Spleen (tissue), 11 donors: ENCODE results near the gene PLAC9. TPM values are rescaled to one million over a fixed set of nuclear protein-coding genes. Genes with fewer than 3 reads are reported as not detected.
A peak's percentile ranks its signal among the peaks of the same experiment; 100 is the strongest.

Source experiments
- DNase-seq: peaks from one replicate; pipeline ENCODE4 v3.0.0-alpha.2; 2020
- H3K27ac ChIP-seq, 8 donors: fragments of 200-600 bp; sonication (generic) in 7 of 8; 1 replicate in 4 of 8; 2 replicates in 4 of 8; pipeline versions ENCODE4 v1.5.0 to v1.8.0; 2016 to 2021; ENCODE audit warnings: inconsistent platforms in 4 of 8, mild to moderate bottlenecking in 4 of 8, moderate library complexity in 1 of 8
- H3K27me3 ChIP-seq, 7 donors: fragments of 200-600 bp; sonication (generic) in 6 of 7; replicated peaks in 1 of 7; 1 replicate in 4 of 7; 2 replicates in 3 of 7; pipeline versions ENCODE4 v1.5.0 to v1.8.0; 2016 to 2021; ENCODE audit warnings: inconsistent platforms in 3 of 7, mild to moderate bottlenecking in 1 of 7
- H3K36me3 ChIP-seq, 6 donors: fragments of 200-600 bp; sonication (generic) in 5 of 6; 1 replicate in 4 of 6; 2 replicates in 2 of 6; pipeline versions ENCODE4 v1.5.0 to v1.8.0; 2016 to 2021; ENCODE audit warnings: inconsistent platforms in 2 of 6
- H3K4me1 ChIP-seq, 6 donors: fragments of 200-600 bp; sonication (generic) in 5 of 6; 1 replicate in 3 of 6; 2 replicates in 3 of 6; pipeline versions ENCODE4 v1.5.0 to v1.8.0; 2016 to 2021; ENCODE audit warnings: inconsistent platforms in 3 of 6
- H3K4me3 ChIP-seq, 8 donors: fragments of 200-600 bp; sonication (generic) in 7 of 8; 1 replicate in 4 of 8; 2 replicates in 4 of 8; pipeline versions ENCODE4 v1.5.0 to v1.8.0; 2016 to 2021; ENCODE audit warnings: inconsistent platforms in 4 of 8, mild to moderate bottlenecking in 4 of 8, moderate library complexity in 2 of 8
- H3K9me3 ChIP-seq, 8 donors: fragments of 200-600 bp; sonication (generic) in 7 of 8; 1 replicate in 4 of 8; 2 replicates in 4 of 8; pipeline versions ENCODE4 v1.5.0 to v1.8.0; 2016 to 2021; ENCODE audit warnings: inconsistent platforms in 4 of 8
- CTCF ChIP-seq, 11 experiments: fragments of 200-600 bp in 7 of 11; fragments of 450-650 bp in 4 of 11; sonication (generic) in 4 of 11; IDR thresholded peaks in 8 of 11; conservative IDR thresholded peaks in 3 of 11; 1 replicate in 7 of 11; 2 replicates in 4 of 11; pipeline versions ENCODE4 v1.4.0 to v1.8.0; 2016 to 2021; ENCODE audit warnings: antibody characterized with exemption in 11 of 11, inconsistent platforms in 4 of 11, mild to moderate bottlenecking in 1 of 11
- POLR2A ChIP-seq, 3 donors: fragments of 450-650 bp; IDR thresholded peaks; one replicate each; pipeline ENCODE4 v1.5.1; 2017; ENCODE audit warnings: antibody characterized with exemption in 3 of 3, mild to moderate bottlenecking in 1 of 3
- POLR2AphosphoS5 ChIP-seq, 3 donors: sonication (generic); formaldehyde crosslinking; IDR thresholded peaks; one replicate each; pipeline ENCODE4 v1.5.1; 2017; ENCODE audit warnings: antibody characterized with exemption in 3 of 3
- WGBS, 5 donors: extraction: QIAGEN DNeasy Blood & Tissue Kit in 3 of 5; methylation state at CpG; one replicate each; pipeline versions ENCODE4 v1.1.5 to v1.1.7; 2013 to 2018; 5-methylcytosine and 5-hydroxymethylcytosine counted together
- intact Hi-C: fragments of 100-400 bp; cut with DNase I; formaldehyde crosslinking; loops from one replicate; pipeline ENCODE4 v1.15.0; 2023; ENCODE audit warnings: low total_unique reads
- polyA plus RNA-seq, 3 donors: library from polyadenylated mRNA; stranded (reverse); fragments of 200-250 nt; gene quantifications; one replicate each; pipeline ENCODE4 v1.2.1, GENCODE V29; 2013
- total RNA-seq, 7 donors: library from RNA; depleted of rRNA in 3 of 7; stranded (reverse); fragments of >200 nt in 3 of 7; fragmentation: NEBNext Ultra II Directional in 4 of 7; extraction: Animal tissue kit (Norgen Biotek cat#: 25700) in 4 of 7; gene quantifications; one replicate each; pipeline versions ENCODE4 v1.1.0 to v1.2.1, GENCODE V29; 2016 to 2021
- donor health status: healthy with polysubstance abuse.
- donor health status: DM: no; HTN: no; CAD: no; lungs with moderate emphysema.
- donor health status: DM: no; HTN: no; CAD: no.
- donor health status: Bipolar disorder and iron deficiency.
- donor health status: healthy.
- donor health status: DM: no; HTN: no; CAD: no.
- donor health status: DM: yes; HTN: yes; CAD: no.

PLAC9 gene
- total and polyA plus RNA-seq, 10 donors: 1.0 to 8.0 (median 3.5) TPM; not detected in 1

DNA sequence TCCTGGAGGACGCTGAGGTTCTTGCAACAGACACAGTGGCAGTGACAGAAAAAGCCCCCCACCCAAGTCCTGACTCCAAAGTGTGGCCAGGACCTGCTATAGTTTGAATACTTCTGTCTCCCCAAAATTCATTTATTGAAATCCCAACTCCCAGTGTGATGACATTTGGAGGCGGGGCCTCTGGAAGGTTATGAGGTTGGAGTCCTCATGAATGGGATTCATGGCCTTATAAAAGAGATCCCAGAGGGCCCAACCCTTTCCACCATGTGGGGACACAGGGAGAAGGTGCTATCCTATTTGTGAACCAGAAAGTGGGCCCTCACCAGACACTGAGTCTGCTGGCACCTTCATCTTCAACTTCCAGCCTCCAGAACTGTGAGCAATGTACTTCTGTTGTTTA, 54.5 kb downstream of the PLAC9 start:
- Histone ChIP-seq H3K4me1 (peaks cover 25 to 100% (median 75%) of the 10 kb centered on the region in 6 donors), H3K36me3 (peaks cover 0 to 19% (median 0%) of the 10 kb centered on the region in 6 donors), H3K9me3 (no peaks in the 10 kb centered on the region), H3K27ac (peak overlapping the region; percentile 53 to 99 (median 84)), H3K27me3 (no peaks in the 10 kb centered on the region), H3K4me3 (peak overlapping the region in 1 of 8 donors; percentile 59)
- TF ChIP-seq POLR2AphosphoS5 (IDR thresholded peaks at IDR 0.05): no peak
- no peak for TF ChIP-seq POLR2A (IDR thresholded peaks at IDR 0.05)
- TF ChIP-seq CTCF (IDR thresholded peaks at IDR 0.05 in 8 of 11, conservative IDR thresholded peaks at IDR 0.05 in 3 of 11): no peak
- intact Hi-C loops: no loop called here
- WGBS, 5 donors: 84 to 98% (median 95%) methylated on average over 2 of the region's 2 CpGs
- no peak for DNase-seq

GRCh38 chr10:80187465-80188409, 55.2 kb downstream of the PLAC9 start:
- intact Hi-C loops: no loop called here
- TF ChIP-seq POLR2AphosphoS5 (IDR thresholded peaks at IDR 0.05): peak in 2 of 3 donors; percentile 73 to 76
- TF ChIP-seq CTCF (IDR thresholded peaks at IDR 0.05 in 8 of 11, conservative IDR thresholded peaks at IDR 0.05 in 3 of 11): peak in 1 of 11 experiments; percentile 17
- no peak for TF ChIP-seq POLR2A (IDR thresholded peaks at IDR 0.05)
- H3K9me3 ChIP-seq: peaks cover 0 to 3% (median 0%) of the 10 kb centered on the region in 8 donors
- DNase-seq: peak; percentile 95
- H3K36me3 ChIP-seq: peaks cover 0 to 19% (median 0%) of the 10 kb centered on the region in 6 donors
- peaks cover 29 to 100% (median 80%) of the 10 kb centered on the region in 6 donors for H3K4me1 ChIP-seq
- H3K27ac ChIP-seq: peak overlapping the region; percentile 53 to 99 (median 84)
- WGBS, 5 donors: 30 to 53% (median 35%) methylated on average over 16 of the region's 16 CpGs
- H3K27me3 ChIP-seq: no peaks in the 10 kb centered on the region
- peak overlapping the region in 4 of 8 donors; percentile 2 to 59 (median 10) for H3K4me3 ChIP-seq

GRCh38 chr10:80188713-80189112, 56.2 kb downstream of the PLAC9 start:
- WGBS, 5 donors: 87 to 96% (median 93%) methylated on average over 9 of the region's 9 CpGs
- Histone ChIP-seq H3K9me3 (peaks cover 0 to 5% (median 0%) of the 10 kb centered on the region in 8 donors), H3K36me3 (peaks cover 0 to 9% (median 0%) of the 10 kb centered on the region in 6 donors), H3K4me1 (peaks cover 27 to 100% (median 85%) of the 10 kb centered on the region in 6 donors), H3K4me3 (peak overlapping the region in 1 of 8 donors; percentile 59), H3K27ac (peak overlapping the region; percentile 38 to 99 (median 84)), H3K27me3 (no peaks in the 10 kb centered on the region)
- intact Hi-C loops: no loop called here
- DNase-seq: peak; percentile 76
- TF ChIP-seq CTCF (IDR thresholded peaks at IDR 0.05 in 8 of 11, conservative IDR thresholded peaks at IDR 0.05 in 3 of 11): no peak
- no peak for TF ChIP-seq POLR2A (IDR thresholded peaks at IDR 0.05)
- TF ChIP-seq POLR2AphosphoS5 (IDR thresholded peaks at IDR 0.05): no peak
